Nephron progenitor cell (in vitro differentiated cells): ENCODE data around the gene WASHC4.
"Not testable (repeated sequence)": the region's sequence is repeated elsewhere in the genome, so short reads cannot be mapped to it uniquely, and the experiment has no call there.

Source experiments
- DNase-seq: peaks from one replicate; pipeline ENCODE4 v3.0.0; 2021
- H3K27ac Mint-ChIP-seq: 2 replicates; pipeline ENCODE4 v1.8.0; 2021; ENCODE audit warnings: mild to moderate bottlenecking, moderate library complexity, mixed read lengths
- H3K27me3 Mint-ChIP-seq: 2 replicates; pipeline ENCODE4 v1.8.0; 2021; ENCODE audit warnings: mild to moderate bottlenecking, low read depth, mixed read lengths; ENCODE audit not compliant: poor library complexity
- H3K36me3 Mint-ChIP-seq: 2 replicates; pipeline ENCODE4 v1.8.0; 2021; ENCODE audit warnings: low read depth, mixed read lengths
- H3K4me1 Mint-ChIP-seq: 2 replicates; pipeline ENCODE4 v1.8.0; 2021; ENCODE audit warnings: mixed read lengths
- H3K4me3 Mint-ChIP-seq: 2 replicates; pipeline ENCODE4 v1.8.0; 2021; ENCODE audit warnings: mild to moderate bottlenecking, moderate library complexity, mixed read lengths
- H3K9me3 Mint-ChIP-seq: 2 replicates; pipeline ENCODE4 v1.8.0; 2021; ENCODE audit warnings: mild to moderate bottlenecking, moderate library complexity, mixed read lengths
- CTCF ChIP-seq: fragments of 200-600 bp; sonication (generic); IDR thresholded peaks from 2 replicates; pipeline ENCODE4 v1.5.0; 2021; ENCODE audit warnings: antibody characterized with exemption

WASHC4 gene

GRCh38 chr12:105175397-105175990 is 68.0 kb downstream of the WASHC4 start:
- H3K27ac Mint-ChIP-seq: no peak overlapping the region
- peaks cover 52% of the 10 kb centered on the region for H3K36me3 Mint-ChIP-seq
- no peak for DNase-seq
- TF ChIP-seq CTCF: no peak
- no peaks in the 10 kb centered on the region for H3K4me1 Mint-ChIP-seq
- no peak overlapping the region for H3K4me3 Mint-ChIP-seq
- H3K27me3 Mint-ChIP-seq: no peaks in the 10 kb centered on the region
- peaks cover 16% of the 10 kb centered on the region for H3K9me3 Mint-ChIP-seq

- no peak overlapping the region for H3K4me3 Mint-ChIP-seq
- TF ChIP-seq CTCF: no peak
- no peak for DNase-seq
- peaks cover 3% of the 10 kb centered on the region for H3K27me3 Mint-ChIP-seq
- peaks cover 68% of the 10 kb centered on the region for H3K36me3 Mint-ChIP-seq
- no peak overlapping the region for H3K27ac Mint-ChIP-seq
- H3K4me1 Mint-ChIP-seq: no peaks in the 10 kb centered on the region
- peaks cover 33% of the 10 kb centered on the region for H3K9me3 Mint-ChIP-seq
Observed at GRCh38 chr12:105177208-105177607, 69.7 kb downstream of the WASHC4 start.

- peaks cover 52% of the 10 kb centered on the region for H3K9me3 Mint-ChIP-seq
- H3K36me3 Mint-ChIP-seq: peaks cover 85% of the 10 kb centered on the region
- H3K27me3 Mint-ChIP-seq, H3K27ac Mint-ChIP-seq, H3K4me1 Mint-ChIP-seq, DNase-seq, H3K4me3 Mint-ChIP-seq: not testable (repeated sequence)
Observed at GRCh38 chr12:105179114-105179513, 71.6 kb downstream of the WASHC4 start.

GRCh38 chr12:105183406-105183805 is 75.9 kb downstream of the WASHC4 start:
- DNase-seq, H3K4me1 Mint-ChIP-seq, H3K27ac Mint-ChIP-seq, H3K4me3 Mint-ChIP-seq, H3K27me3 Mint-ChIP-seq: not testable (repeated sequence)
- H3K36me3 Mint-ChIP-seq: peaks cover 96% of the 10 kb centered on the region
- peaks cover 72% of the 10 kb centered on the region for H3K9me3 Mint-ChIP-seq

- H3K9me3 Mint-ChIP-seq: peaks cover 71% of the 10 kb centered on the region
- DNase-seq: not testable (repeated sequence)
Observed at GRCh38 chr12:105183976-105184375, 76.4 kb downstream of the WASHC4 start.

GRCh38 chr12:105189293-105189692 is 81.8 kb downstream of the WASHC4 start:
- no peak for TF ChIP-seq CTCF
- peaks cover 7% of the 10 kb centered on the region for H3K4me1 Mint-ChIP-seq
- H3K27ac Mint-ChIP-seq: no peak overlapping the region
- peaks cover 18% of the 10 kb centered on the region for H3K9me3 Mint-ChIP-seq
- no peak for DNase-seq
- peaks cover 98% of the 10 kb centered on the region for H3K36me3 Mint-ChIP-seq
- H3K27me3 Mint-ChIP-seq: peaks cover under 1% of the 10 kb centered on the region
- no peak overlapping the region for H3K4me3 Mint-ChIP-seq

More at GRCh38 chr12:105183976-105184375, 76.4 kb downstream of the WASHC4 start:
- peaks cover 98% of the 10 kb centered on the region for H3K36me3 Mint-ChIP-seq
- H3K4me3 Mint-ChIP-seq, H3K4me1 Mint-ChIP-seq, H3K27me3 Mint-ChIP-seq, H3K27ac Mint-ChIP-seq: not testable (repeated sequence)

GRCh38 chr12:105190530-105190929 is 83.0 kb downstream of the WASHC4 start:
- H3K36me3 Mint-ChIP-seq: peaks cover 98% of the 10 kb centered on the region
- H3K27me3 Mint-ChIP-seq: no peaks in the 10 kb centered on the region

More at GRCh38 chr12:105190530-105190929, 83.0 kb downstream of the WASHC4 start:
- no peak for TF ChIP-seq CTCF
- peaks cover 6% of the 10 kb centered on the region for H3K9me3 Mint-ChIP-seq
- H3K4me3 Mint-ChIP-seq: no peak overlapping the region
- peaks cover 7% of the 10 kb centered on the region for H3K4me1 Mint-ChIP-seq
- H3K27ac Mint-ChIP-seq: no peak overlapping the region
- DNase-seq: no peak
